ENCODE data around the gene GAA. TPM values are rescaled to one million over a fixed set of nuclear protein-coding genes. Genes with fewer than 3 reads are reported as not detected.

Gene GAA
- total RNA-seq, 1 donor from 2014 or later, result 19.6 TPM

DNA sequence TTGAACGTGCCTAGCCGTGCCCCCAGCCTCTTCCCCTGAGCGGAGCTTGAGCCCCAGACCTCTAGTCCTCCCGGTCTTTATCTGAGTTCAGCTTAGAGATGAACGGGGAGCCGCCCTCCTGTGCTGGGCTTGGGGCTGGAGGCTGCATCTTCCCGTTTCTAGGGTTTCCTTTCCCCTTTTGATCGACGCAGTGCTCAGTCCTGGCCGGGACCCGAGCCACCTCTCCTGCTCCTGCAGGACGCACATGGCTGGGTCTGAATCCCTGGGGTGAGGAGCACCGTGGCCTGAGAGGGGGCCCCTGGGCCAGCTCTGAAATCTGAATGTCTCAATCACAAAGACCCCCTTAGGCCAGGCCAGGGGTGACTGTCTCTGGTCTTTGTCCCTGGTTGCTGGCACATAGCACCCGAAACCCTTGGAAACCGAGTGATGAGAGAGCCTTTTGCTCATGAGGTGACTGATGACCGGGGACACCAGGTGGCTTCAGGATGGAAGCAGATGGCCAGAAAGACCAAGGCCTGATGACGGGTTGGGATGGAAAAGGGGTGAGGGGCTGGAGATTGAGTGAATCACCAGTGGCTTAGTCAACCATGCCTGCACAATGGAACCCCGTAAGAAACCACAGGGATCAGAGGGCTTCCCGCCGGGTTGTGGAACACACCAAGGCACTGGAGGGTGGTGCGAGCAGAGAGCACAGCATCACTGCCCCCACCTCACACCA is 724 bp downstream of the GAA start:
- H3K4me1 Mint-ChIP-seq, result peaks cover 23% of the 10 kb centered on the region
- peaks cover 5% of the 10 kb centered on the region for H3K36me3 Mint-ChIP-seq (ENCODE audit: low read depth)
- ChIA-PET CTCF (interaction anchor here (0.6 to 1.5 kb wide), 16 partner anchors 10 to 324 kb away, joined by 3 to 9 read pairs (median 3); no protein-coding TSS in a partner anchor), POLR2A (interaction anchor here (0.5 to 1.5 kb wide), 10 partner anchors 13 to 888 kb away, joined by 3 to 11 read pairs (median 3); partner anchors contain the start of gene CBX8)
- H3K9me3 Mint-ChIP-seq, result no peaks in the 10 kb centered on the region
- intact Hi-C loops (cut with micrococcal nuclease), result loop anchor here (1.0 to 5.0 kb wide), 5 partner anchors 45 to 933 kb away; partner anchors contain the start of genes BAIAP2, CCDC40, EIF4A3 and RNF213
- TF ChIP-seq, protein P1, sequence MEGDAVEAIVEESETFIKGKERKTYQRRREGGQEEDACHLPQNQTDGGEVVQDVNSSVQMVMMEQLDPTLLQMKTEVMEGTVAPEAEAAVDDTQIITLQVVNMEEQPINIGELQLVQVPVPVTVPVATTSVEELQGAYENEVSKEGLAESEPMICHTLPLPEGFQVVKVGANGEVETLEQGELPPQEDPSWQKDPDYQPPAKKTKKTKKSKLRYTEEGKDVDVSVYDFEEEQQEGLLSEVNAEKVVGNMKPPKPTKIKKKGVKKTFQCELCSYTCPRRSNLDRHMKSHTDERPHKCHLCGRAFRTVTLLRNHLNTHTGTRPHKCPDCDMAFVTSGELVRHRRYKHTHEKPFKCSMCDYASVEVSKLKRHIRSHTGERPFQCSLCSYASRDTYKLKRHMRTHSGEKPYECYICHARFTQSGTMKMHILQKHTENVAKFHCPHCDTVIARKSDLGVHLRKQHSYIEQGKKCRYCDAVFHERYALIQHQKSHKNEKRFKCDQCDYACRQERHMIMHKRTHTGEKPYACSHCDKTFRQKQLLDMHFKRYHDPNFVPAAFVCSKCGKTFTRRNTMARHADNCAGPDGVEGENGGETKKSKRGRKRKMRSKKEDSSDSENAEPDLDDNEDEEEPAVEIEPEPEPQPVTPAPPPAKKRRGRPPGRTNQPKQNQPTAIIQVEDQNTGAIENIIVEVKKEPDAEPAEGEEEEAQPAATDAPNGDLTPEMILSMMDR (IDR thresholded peaks at IDR 0.05), result no peak
- H3K27ac Mint-ChIP-seq, result peak overlapping the region; percentile 68
- peak; percentile 23 for ATAC-seq (ENCODE audit: low read depth)
- no peaks in the 10 kb centered on the region for H3K27me3 Mint-ChIP-seq
- H3K4me3 Mint-ChIP-seq, result peak overlapping the region; percentile 86
- DNase-seq, result no peak

DNA sequence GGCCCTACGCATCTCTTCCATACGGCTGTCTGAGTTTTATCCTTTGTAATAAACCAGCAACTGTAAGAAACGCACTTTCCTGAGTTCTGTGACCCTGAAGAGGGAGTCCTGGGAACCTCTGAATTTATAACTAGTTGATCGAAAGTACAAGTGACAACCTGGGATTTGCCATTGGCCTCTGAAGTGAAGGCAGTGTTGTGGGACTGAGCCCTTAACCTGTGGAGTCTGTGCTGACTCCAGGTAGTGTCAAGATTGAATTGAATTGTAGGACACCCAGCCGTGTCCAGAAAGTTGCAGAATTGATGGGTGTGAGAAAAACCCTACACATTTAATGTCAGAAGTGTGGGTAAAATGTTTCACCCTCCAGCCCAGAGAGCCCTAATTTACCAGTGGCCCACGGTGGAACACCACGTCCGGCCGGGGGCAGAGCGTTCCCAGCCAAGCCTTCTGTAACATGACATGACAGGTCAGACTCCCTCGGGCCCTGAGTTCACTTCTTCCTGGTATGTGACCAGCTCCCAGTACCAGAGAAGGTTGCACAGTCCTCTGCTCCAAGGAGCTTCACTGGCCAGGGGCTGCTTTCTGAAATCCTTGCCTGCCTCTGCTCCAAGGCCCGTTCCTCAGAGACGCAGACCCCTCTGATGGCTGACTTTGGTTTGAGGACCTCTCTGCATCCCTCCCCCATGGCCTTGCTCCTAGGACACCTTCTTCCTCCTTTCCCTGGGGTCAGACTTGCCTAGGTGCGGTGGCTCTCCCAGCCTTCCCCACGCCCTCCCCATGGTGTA is 1.5 kb downstream of the GAA start:
- DNase-seq, result no peak
- Mint-ChIP-seq H3K27ac (no peak overlapping the region), H3K9me3 (no peaks in the 10 kb centered on the region), H3K27me3 (no peaks in the 10 kb centered on the region), H3K4me1 (peaks cover 23% of the 10 kb centered on the region), H3K36me3 (ENCODE audit: low read depth) (peaks cover 5% of the 10 kb centered on the region), H3K4me3 (peak overlapping the region; percentile 86)
- ATAC-seq (ENCODE audit: low read depth), result no peak
- TF ChIP-seq, protein P1 (IDR thresholded peaks at IDR 0.05), result no peak
- intact Hi-C loops (cut with micrococcal nuclease), result loop anchor here (5.0 kb wide), 2 partner anchors 96 to 159 kb away; partner anchors contain the start of gene RNF213
- POLR2A ChIA-PET, result no interaction called here
- CTCF ChIA-PET, result no interaction called here

DNA sequence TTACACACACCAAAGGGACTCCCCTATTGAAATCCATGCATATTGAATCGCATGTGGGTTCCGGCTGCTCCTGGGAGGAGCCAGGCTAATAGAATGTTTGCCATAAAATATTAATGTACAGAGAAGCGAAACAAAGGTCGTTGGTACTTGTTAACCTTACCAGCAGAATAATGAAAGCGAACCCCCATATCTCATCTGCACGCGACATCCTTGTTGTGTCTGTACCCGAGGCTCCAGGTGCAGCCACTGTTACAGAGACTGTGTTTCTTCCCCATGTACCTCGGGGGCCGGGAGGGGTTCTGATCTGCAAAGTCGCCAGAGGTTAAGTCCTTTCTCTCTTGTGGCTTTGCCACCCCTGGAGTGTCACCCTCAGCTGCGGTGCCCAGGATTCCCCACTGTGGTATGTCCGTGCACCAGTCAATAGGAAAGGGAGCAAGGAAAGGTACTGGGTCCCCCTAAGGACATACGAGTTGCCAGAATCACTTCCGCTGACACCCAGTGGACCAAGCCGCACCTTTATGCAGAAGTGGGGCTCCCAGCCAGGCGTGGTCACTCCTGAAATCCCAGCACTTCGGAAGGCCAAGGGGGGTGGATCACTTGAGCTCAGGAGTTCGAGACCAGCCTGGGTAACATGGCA is 2.2 kb downstream of the GAA start:
- Mint-ChIP-seq H3K4me3 (no peak overlapping the region), H3K36me3 (ENCODE audit: low read depth) (peaks cover 5% of the 10 kb centered on the region), H3K9me3 (no peaks in the 10 kb centered on the region), H3K27me3 (no peaks in the 10 kb centered on the region), H3K4me1 (peaks cover 23% of the 10 kb centered on the region), H3K27ac (no peak overlapping the region)
- TF ChIP-seq, protein P1 (IDR thresholded peaks at IDR 0.05), result no peak
- POLR2A ChIA-PET, result interaction anchor here (0.9 kb wide), 1 partner anchor 362 kb away, joined by 3 read pairs; no protein-coding TSS in a partner anchor
- no peak for ATAC-seq (ENCODE audit: low read depth)
- DNase-seq, result no peak
- intact Hi-C loops (cut with micrococcal nuclease), result loop anchor here (5.0 kb wide), 2 partner anchors 96 to 159 kb away; partner anchors contain the start of gene RNF213
- CTCF ChIA-PET, result no interaction called here

DNA sequence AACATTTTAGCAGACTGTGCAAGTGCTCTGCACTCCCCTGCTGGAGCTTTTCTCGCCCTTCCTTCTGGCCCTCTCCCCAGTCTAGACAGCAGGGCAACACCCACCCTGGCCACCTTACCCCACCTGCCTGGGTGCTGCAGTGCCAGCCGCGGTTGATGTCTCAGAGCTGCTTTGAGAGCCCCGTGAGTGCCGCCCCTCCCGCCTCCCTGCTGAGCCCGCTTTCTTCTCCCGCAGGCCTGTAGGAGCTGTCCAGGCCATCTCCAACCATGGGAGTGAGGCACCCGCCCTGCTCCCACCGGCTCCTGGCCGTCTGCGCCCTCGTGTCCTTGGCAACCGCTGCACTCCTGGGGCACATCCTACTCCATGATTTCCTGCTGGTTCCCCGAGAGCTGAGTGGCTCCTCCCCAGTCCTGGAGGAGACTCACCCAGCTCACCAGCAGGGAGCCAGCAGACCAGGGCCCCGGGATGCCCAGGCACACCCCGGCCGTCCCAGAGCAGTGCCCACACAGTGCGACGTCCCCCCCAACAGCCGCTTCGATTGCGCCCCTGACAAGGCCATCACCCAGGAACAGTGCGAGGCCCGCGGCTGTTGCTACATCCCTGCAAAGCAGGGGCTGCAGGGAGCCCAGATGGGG is 3.1 kb downstream of the GAA start:
- peaks cover 23% of the 10 kb centered on the region for H3K4me1 Mint-ChIP-seq
- CTCF ChIA-PET, result no interaction called here
- intact Hi-C loops (cut with micrococcal nuclease), result loop anchor here (5.0 kb wide), 2 partner anchors 97 to 158 kb away; partner anchors contain the start of gene RNF213
- no peak overlapping the region for H3K4me3 Mint-ChIP-seq
- no peak for ATAC-seq (ENCODE audit: low read depth)
- peaks cover 5% of the 10 kb centered on the region for H3K36me3 Mint-ChIP-seq (ENCODE audit: low read depth)
- H3K9me3 Mint-ChIP-seq, result no peaks in the 10 kb centered on the region
- H3K27me3 Mint-ChIP-seq, result no peaks in the 10 kb centered on the region
- TF ChIP-seq, protein P1 (IDR thresholded peaks at IDR 0.05), result no peak
- POLR2A ChIA-PET, result interaction anchor here (0.9 kb wide), 1 partner anchor 363 kb away, joined by 3 read pairs; no protein-coding TSS in a partner anchor
- no peak for DNase-seq
- H3K27ac Mint-ChIP-seq, result no peak overlapping the region

Measured in activated B cell treated with CpG ODN at 0.5 μM for 24 hours (primary cell).